ENCODE data around the gene CHDH.

The CHDH gene

GRCh38 chr3:53768478-53769459, 77.5 kb downstream of the CHDH start:
- Histone ChIP-seq H3K9me3 (ENCODE audit: control insufficient read depth, insufficient read depth, low read length) (no peaks in the 10 kb centered on the region), H3K4me1 (ENCODE audit: insufficient read depth, low read length) (0 out of 2 replicates have a peak, but pooled peaks cover 5% of the 10 kb centered on the region), H3K9ac (ENCODE audit: low read depth, low read length) (no peak overlapping the region), H3K36me3 (ENCODE audit: insufficient read depth, low read length) (no peaks in the 10 kb centered on the region)

GRCh38 chr3:53766706-53767105, 79.5 kb downstream of the CHDH start:
- H3K9me3 ChIP-seq (ENCODE audit: control insufficient read depth, insufficient read depth, low read length), result no peaks in the 10 kb centered on the region
- no peak overlapping the region for H3K9ac ChIP-seq (ENCODE audit: low read depth, low read length)
- H3K4me1 ChIP-seq (ENCODE audit: insufficient read depth, low read length), result 0 out of 2 replicates have a peak, but pooled peaks cover 5% of the 10 kb centered on the region
- no peaks in the 10 kb centered on the region for H3K36me3 ChIP-seq (ENCODE audit: insufficient read depth, low read length)

DNA sequence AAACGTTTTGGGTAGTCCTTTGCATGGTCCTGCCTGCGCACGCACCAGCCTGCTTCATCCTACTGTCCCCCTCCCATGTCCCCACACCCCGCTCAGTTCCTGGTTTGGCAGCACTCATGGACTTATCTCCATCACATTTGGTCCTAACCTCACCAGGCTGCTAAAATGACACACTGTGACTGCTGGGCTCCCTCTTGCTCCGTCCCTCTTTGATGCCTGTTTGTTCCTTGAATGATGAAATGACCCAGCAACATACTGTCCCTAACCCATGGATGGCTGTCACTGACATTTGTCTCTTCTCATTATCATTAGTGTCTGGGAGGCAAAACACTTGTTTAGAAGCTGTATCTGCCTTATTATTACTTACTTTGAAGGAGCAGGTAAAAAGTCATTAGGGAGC, 80.5 kb downstream of the CHDH start:
- Histone ChIP-seq H3K36me3 (ENCODE audit: insufficient read depth, low read length) (no peaks in the 10 kb centered on the region), H3K9me3 (ENCODE audit: control insufficient read depth, insufficient read depth, low read length) (no peaks in the 10 kb centered on the region)

GRCh38 chr3:53764026-53764775, 82.0 kb downstream of the CHDH start:
- Histone ChIP-seq H3K36me3 (ENCODE audit: insufficient read depth, low read length) (no peaks in the 10 kb centered on the region), H3K9ac (ENCODE audit: low read depth, low read length) (no peak overlapping the region), H3K4me1 (ENCODE audit: insufficient read depth, low read length) (0 out of 2 replicates have a peak, but pooled peaks cover 5% of the 10 kb centered on the region), H3K9me3 (ENCODE audit: control insufficient read depth, insufficient read depth, low read length) (no peaks in the 10 kb centered on the region)

More for the DNA sequence above, 80.5 kb downstream of the CHDH start:
- Histone ChIP-seq H3K4me1 (ENCODE audit: insufficient read depth, low read length) (0 out of 2 replicates have a peak, but pooled peaks cover 5% of the 10 kb centered on the region), H3K9ac (ENCODE audit: low read depth, low read length) (no peak overlapping the region)

GRCh38 chr3:53763353-53763752, 82.9 kb downstream of the CHDH start:
- Histone ChIP-seq H3K36me3 (ENCODE audit: insufficient read depth, low read length) (no peaks in the 10 kb centered on the region), H3K9me3 (ENCODE audit: control insufficient read depth, insufficient read depth, low read length) (no peaks in the 10 kb centered on the region), H3K4me1 (ENCODE audit: insufficient read depth, low read length) (no peaks in the 10 kb centered on the region), H3K9ac (ENCODE audit: low read depth, low read length) (no peak overlapping the region)

All from ES-I3 (cell line).